ENCODE results near the gene NAV3. TPM values are rescaled to one million over a fixed set of nuclear protein-coding genes. Genes with fewer than 3 reads are reported as not detected.

The NAV3 gene
- total and polyA plus RNA-seq, 2 donors (not counting 1 experiment from before 2014, with no cell fraction given): not detected

- ATAC-seq (ENCODE audit: low read depth): no peak
- Mint-ChIP-seq H3K9me3 (ENCODE audit: insufficient read depth) (no peaks in the 10 kb centered on the region), H3K4me1 (peaks cover 2% of the 10 kb centered on the region), H3K4me3 (peak overlapping the region; percentile 59), H3K27ac (no peak overlapping the region), H3K27me3 (no peaks in the 10 kb centered on the region)
- Histone ChIP-seq H3K9me3 (ENCODE audit: control extremely low read depth in 1 of 3, control insufficient read depth in 2 of 3, insufficient read depth in 1 of 3, low read length in 2 of 3) (peaks cover 0 to 1% (median 0%) of the 10 kb centered on the region in 3 donors), H3K79me2 (ENCODE audit: control insufficient read depth, insufficient read depth, low read length) (no peaks in the 10 kb centered on the region), H2AFZ (ENCODE audit: insufficient read depth, low read depth, low read length, poor library complexity, severe bottlenecking) (no peak overlapping the region), H3K4me1 (ENCODE audit: control insufficient read depth in 2 of 2, insufficient read depth in 2 of 2, low read length in 2 of 2) (no peaks in the 10 kb centered on the region), H3K4me3 (ENCODE audit: control extremely low read depth in 1 of 5, extremely low read depth in 1 of 5, insufficient read depth in 1 of 5, low read depth in 2 of 5, low read length in 4 of 5) (no peak overlapping the region), H3K27me3 (replicated peaks in 1 of 4; ENCODE audit: control extremely low read depth in 1 of 4, control insufficient read depth in 3 of 4, insufficient read depth in 4 of 4, low read length in 3 of 4) (no peaks in the 10 kb centered on the region), H3K4me2 (replicated peaks; ENCODE audit: low read depth, low read length, poor library complexity, severe bottlenecking) (no peak overlapping the region), H4K20me1 (ENCODE audit: control insufficient read depth, insufficient read depth, low read length, poor library complexity, severe bottlenecking) (no peaks in the 10 kb centered on the region), H3K36me3 (replicated peaks in 1 of 2; ENCODE audit: control extremely low read depth in 1 of 2, control insufficient read depth in 1 of 2, extremely low read depth in 1 of 2, insufficient read depth in 2 of 2, low read length in 1 of 2) (no peaks in the 10 kb centered on the region), H3K9ac (ENCODE audit: low read length) (no peak overlapping the region), H3K27ac (ENCODE audit: low read length in 2 of 2) (no peak overlapping the region)
- POLR2A ChIA-PET: no interaction called here
- intact Hi-C loops (cut with micrococcal nuclease): no loop called here
- DNase-seq: no peak
- CTCF ChIA-PET: no interaction called here
- WGBS (ENCODE audit: insufficient coverage): 79% methylated on average over 1 of the region's 3 CpGs
- TF ChIP-seq, protein P1, sequence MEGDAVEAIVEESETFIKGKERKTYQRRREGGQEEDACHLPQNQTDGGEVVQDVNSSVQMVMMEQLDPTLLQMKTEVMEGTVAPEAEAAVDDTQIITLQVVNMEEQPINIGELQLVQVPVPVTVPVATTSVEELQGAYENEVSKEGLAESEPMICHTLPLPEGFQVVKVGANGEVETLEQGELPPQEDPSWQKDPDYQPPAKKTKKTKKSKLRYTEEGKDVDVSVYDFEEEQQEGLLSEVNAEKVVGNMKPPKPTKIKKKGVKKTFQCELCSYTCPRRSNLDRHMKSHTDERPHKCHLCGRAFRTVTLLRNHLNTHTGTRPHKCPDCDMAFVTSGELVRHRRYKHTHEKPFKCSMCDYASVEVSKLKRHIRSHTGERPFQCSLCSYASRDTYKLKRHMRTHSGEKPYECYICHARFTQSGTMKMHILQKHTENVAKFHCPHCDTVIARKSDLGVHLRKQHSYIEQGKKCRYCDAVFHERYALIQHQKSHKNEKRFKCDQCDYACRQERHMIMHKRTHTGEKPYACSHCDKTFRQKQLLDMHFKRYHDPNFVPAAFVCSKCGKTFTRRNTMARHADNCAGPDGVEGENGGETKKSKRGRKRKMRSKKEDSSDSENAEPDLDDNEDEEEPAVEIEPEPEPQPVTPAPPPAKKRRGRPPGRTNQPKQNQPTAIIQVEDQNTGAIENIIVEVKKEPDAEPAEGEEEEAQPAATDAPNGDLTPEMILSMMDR (IDR thresholded peaks at IDR 0.05): no peak
- no peak for TF ChIP-seq EZH2 (IDR thresholded peaks at IDR 0.05; ENCODE audit: borderline replicate concordance, insufficient read depth, low read depth, low read length, poor library complexity, severe bottlenecking)
Measured at GRCh38 chr12:78009031-78009430, 178.3 kb downstream of the NAV3 start.

- ATAC-seq (ENCODE audit: low read depth): no peak
- no peaks in the 10 kb centered on the region for H4K20me1 ChIP-seq (ENCODE audit: control insufficient read depth, insufficient read depth, low read length, poor library complexity, severe bottlenecking)
- intact Hi-C loops (cut with micrococcal nuclease): no loop called here
Measured at GRCh38 chr12:78018171-78018910, 187.6 kb downstream of the NAV3 start.

More at GRCh38 chr12:78018171-78018910, 187.6 kb downstream of the NAV3 start:
- WGBS (ENCODE audit: insufficient coverage): 100% methylated on average over 1 of the region's 4 CpGs
- Mint-ChIP-seq H3K27me3 (no peaks in the 10 kb centered on the region), H3K4me3 (no peak overlapping the region), H3K27ac (no peak overlapping the region), H3K4me1 (no peaks in the 10 kb centered on the region), H3K9me3 (ENCODE audit: insufficient read depth) (no peaks in the 10 kb centered on the region)
- CTCF ChIA-PET: no interaction called here
- Histone ChIP-seq H3K9me3 (ENCODE audit: control extremely low read depth in 1 of 3, control insufficient read depth in 2 of 3, insufficient read depth in 1 of 3, low read length in 2 of 3) (no peaks in the 10 kb centered on the region), H3K36me3 (replicated peaks in 1 of 2; ENCODE audit: control extremely low read depth in 1 of 2, control insufficient read depth in 1 of 2, extremely low read depth in 1 of 2, insufficient read depth in 2 of 2, low read length in 1 of 2) (no peaks in the 10 kb centered on the region), H3K27me3 (replicated peaks in 1 of 4; ENCODE audit: control extremely low read depth in 1 of 4, control insufficient read depth in 3 of 4, insufficient read depth in 4 of 4, low read length in 3 of 4) (peaks cover 0 to 2% (median 0%) of the 10 kb centered on the region in 4 experiments), H3K9ac (ENCODE audit: low read length) (no peak overlapping the region), H2AFZ (ENCODE audit: insufficient read depth, low read depth, low read length, poor library complexity, severe bottlenecking) (no peak overlapping the region), H3K79me2 (ENCODE audit: control insufficient read depth, insufficient read depth, low read length) (no peaks in the 10 kb centered on the region), H3K4me2 (replicated peaks; ENCODE audit: low read depth, low read length, poor library complexity, severe bottlenecking) (no peak overlapping the region), H3K27ac (ENCODE audit: low read length in 2 of 2) (no peak overlapping the region), H3K4me1 (ENCODE audit: control insufficient read depth in 2 of 2, insufficient read depth in 2 of 2, low read length in 2 of 2) (no peaks in the 10 kb centered on the region), H3K4me3 (ENCODE audit: control extremely low read depth in 1 of 5, extremely low read depth in 1 of 5, insufficient read depth in 1 of 5, low read depth in 2 of 5, low read length in 4 of 5) (no peak overlapping the region)
- no peak for DNase-seq
- POLR2A ChIA-PET: no interaction called here
- no peak for TF ChIP-seq EZH2 (IDR thresholded peaks at IDR 0.05; ENCODE audit: borderline replicate concordance, insufficient read depth, low read depth, low read length, poor library complexity, severe bottlenecking)
- TF ChIP-seq, protein P1 (IDR thresholded peaks at IDR 0.05): no peak
